B cell (primary cell): ENCODE measurements around the gene ARHGAP28. TPM values are rescaled to one million over a fixed set of nuclear protein-coding genes. Genes with fewer than 3 reads are reported as not detected.

Source experiments
- ATAC-seq: fragments of 200-7000 bp; cut with Tn5 transposase; one replicate; pipeline ENCODE4 v1.10.0; 2021; ENCODE audit warnings: low read depth, mild to moderate bottlenecking, moderate number of reproducible peaks, moderate library complexity
- CTCF ChIA-PET: fragments of 350-600 bp; sonication (Branson Sonifier 250); formaldehyde crosslinking; loops from one replicate; lab custom pipeline; 2021; ENCODE audit warnings: antibody characterized with exemption, inconsistent platforms; lab: Charles Lee
- POLR2A ChIA-PET: fragments of 350-600 bp; sonication (Branson Sonifier 250); formaldehyde crosslinking; loops from one replicate; lab custom pipeline; 2021; ENCODE audit warnings: antibody characterized with exemption; lab: Charles Lee
- DNase-seq: peaks from one replicate; pipeline ENCODE4 v3.0.0; 2013
- H2AFZ ChIP-seq: 2 replicates; pipeline ENCODE4 v1.6.1; 2012; ENCODE audit warnings: mild to moderate bottlenecking, low read depth, low read length; ENCODE audit not compliant: insufficient read depth, poor library complexity, severe bottlenecking
- H3K27ac ChIP-seq, 2 donors: 1 replicate in 1 of 2; 2 replicates in 1 of 2; pipeline ENCODE4 v1.5.1; 2012 to 2013; ENCODE audit warnings: low read length in 2 of 2, mild to moderate bottlenecking in 2 of 2, moderate library complexity in 1 of 2
- H3K27me3 ChIP-seq, 4 experiments: fragments of 200-600 bp in 1 of 4; sonication (generic) in 1 of 4; replicated peaks in 1 of 4; 1 replicate in 2 of 4; 2 replicates in 2 of 4; pipeline versions ENCODE4 v1.6.1 to v1.7.0; 2013 to 2016; ENCODE audit warnings: low read length in 3 of 4, mild to moderate bottlenecking in 2 of 4, mixed read lengths in 1 of 4, moderate library complexity in 1 of 4; ENCODE audit not compliant: insufficient read depth in 4 of 4, control insufficient read depth in 3 of 4; ENCODE audit errors: control extremely low read depth in 1 of 4
- H3K36me3 ChIP-seq, 2 experiments: replicated peaks in 1 of 2; 1 replicate in 1 of 2; 2 replicates in 1 of 2; pipeline versions ENCODE4 v1.6.1 to v1.7.1; 2013; ENCODE audit warnings: low read length in 1 of 2; ENCODE audit not compliant: insufficient read depth in 2 of 2, control insufficient read depth in 1 of 2; ENCODE audit errors: control extremely low read depth in 1 of 2, extremely low read depth in 1 of 2
- H3K4me1 ChIP-seq, 2 donors: fragments of 200-600 bp in 1 of 2; sonication (generic) in 1 of 2; 1 replicate in 1 of 2; 2 replicates in 1 of 2; pipeline versions ENCODE4 v1.5.1 to v1.6.1; 2013 to 2017; ENCODE audit warnings: low read length in 2 of 2; ENCODE audit not compliant: control insufficient read depth in 2 of 2, insufficient read depth in 2 of 2
- H3K4me2 ChIP-seq: replicated peaks from 2 replicates; pipeline ENCODE3; 2012; ENCODE audit warnings: mild to moderate bottlenecking, low read depth, low read length; ENCODE audit not compliant: poor library complexity, severe bottlenecking
- H3K4me3 ChIP-seq, 5 experiments: fragments of 200-600 bp in 1 of 5; sonication (generic) in 1 of 5; 1 replicate in 3 of 5; 2 replicates in 2 of 5; pipeline versions ENCODE4 v1.5.1 to v1.7.0; 2011 to 2016; ENCODE audit warnings: low read length in 4 of 5, mild to moderate bottlenecking in 4 of 5, low read depth in 2 of 5, control low read depth in 1 of 5, moderate library complexity in 1 of 5; ENCODE audit not compliant: insufficient read depth in 1 of 5; ENCODE audit errors: control extremely low read depth in 1 of 5, extremely low read depth in 1 of 5
- H3K79me2 ChIP-seq: fragments of 200-600 bp; sonication (generic); one replicate; pipeline ENCODE4 v1.6.0; 2016; ENCODE audit warnings: low read length; ENCODE audit not compliant: control insufficient read depth, insufficient read depth
- H3K9ac ChIP-seq: fragments of 200-600 bp; sonication (generic); 2 replicates; pipeline ENCODE4 v1.6.1; 2017; ENCODE audit warnings: mild to moderate bottlenecking, low read length, moderate library complexity
- H3K9me3 ChIP-seq, 3 donors: one replicate each; pipeline versions ENCODE4 v1.6.1 to v1.7.1; 2013; ENCODE audit warnings: low read length in 2 of 3; ENCODE audit not compliant: control insufficient read depth in 2 of 3, insufficient read depth in 1 of 3; ENCODE audit errors: control extremely low read depth in 1 of 3
- H4K20me1 ChIP-seq: 2 replicates; pipeline ENCODE4 v1.6.0; 2012; ENCODE audit warnings: mild to moderate bottlenecking, low read length; ENCODE audit not compliant: insufficient read depth, control insufficient read depth, poor library complexity, severe bottlenecking
- H3K27ac Mint-ChIP-seq: one replicate; pipeline ENCODE4 v1.8.0; 2021; ENCODE audit warnings: mixed read lengths
- H3K27me3 Mint-ChIP-seq: one replicate; pipeline ENCODE4 v1.8.0; 2021; ENCODE audit warnings: mixed read lengths
- H3K4me1 Mint-ChIP-seq: one replicate; pipeline ENCODE4 v1.8.0; 2021; ENCODE audit warnings: mixed read lengths
- H3K4me3 Mint-ChIP-seq: one replicate; pipeline ENCODE4 v1.8.0; 2021; ENCODE audit warnings: mixed read lengths
- H3K9me3 Mint-ChIP-seq: one replicate; pipeline ENCODE4 v1.8.0; 2022; ENCODE audit warnings: mixed read lengths; ENCODE audit not compliant: insufficient read depth
- CTCF ChIP-seq: fragments of 200-600 bp; IDR thresholded peaks from one replicate; pipeline ENCODE4 v1.8.0; 2022; ENCODE audit warnings: antibody characterized with exemption, mild to moderate bottlenecking
- EZH2 ChIP-seq: IDR thresholded peaks from 2 replicates; pipeline ENCODE4 v1.6.1; 2012; ENCODE audit warnings: borderline replicate concordance, low read depth, mild to moderate bottlenecking, moderate library complexity, low read length; ENCODE audit not compliant: insufficient read depth, poor library complexity, severe bottlenecking
- WGBS: methylation state at CpG from one replicate; pipeline ENCODE4 v1.1.5; 2013; ENCODE audit warnings: missing lambda C conversion rate; ENCODE audit not compliant: insufficient coverage; 5-methylcytosine and 5-hydroxymethylcytosine counted together
- intact Hi-C: fragments of 100-400 bp; cut with micrococcal nuclease; formaldehyde crosslinking; loops from one replicate; pipeline ENCODE4 v1.10.0; 2022
- polyA plus RNA-seq: library from polyadenylated mRNA; depleted of rRNA; stranded (reverse); fragments of >200 nt; gene quantifications from 2 replicates; pipeline ENCODE4 v1.2.3, GENCODE V29; 2012
- total RNA-seq, 2 donors: library from RNA; stranded (reverse); fragments of 120-200 nt in 1 of 2; gene quantifications; 1 replicate in 1 of 2; 2 replicates in 1 of 2; pipeline versions ENCODE4 v1.2.3 to v1.2.4, GENCODE V29; 2013 to 2022

ARHGAP28 gene
- total and polyA plus RNA-seq, 2 donors (not counting 1 experiment from before 2014, with no cell fraction given) = not detected

- H3K4me3 Mint-ChIP-seq = no peak overlapping the region
- ATAC-seq = no peak
- Histone ChIP-seq H2AFZ (no peak overlapping the region), H3K9ac (no peak overlapping the region), H3K27ac (no peak overlapping the region), H4K20me1 (no peaks in the 10 kb centered on the region), H3K4me3 (no peak overlapping the region), H3K79me2 (no peaks in the 10 kb centered on the region), H3K36me3 (no peaks in the 10 kb centered on the region), H3K27me3 (peaks cover 0 to 7% (median 5%) of the 10 kb centered on the region in 4 experiments), H3K4me2 (no peak overlapping the region), H3K9me3 (peaks cover 0 to 6% (median 0%) of the 10 kb centered on the region in 3 donors), H3K4me1 (no peaks in the 10 kb centered on the region)
- no peak overlapping the region for H3K27ac Mint-ChIP-seq
- WGBS = 90% methylated on average over 4 of the region's 6 CpGs
- TF ChIP-seq CTCF (no peak), EZH2 (no peak)
- ChIA-PET CTCF (no interaction called here), POLR2A (no interaction called here)
- no peak for DNase-seq
- peaks cover 10% of the 10 kb centered on the region for H3K4me1 Mint-ChIP-seq
- intact Hi-C loops = no loop called here
- H3K27me3 Mint-ChIP-seq = peaks cover 36% of the 10 kb centered on the region
- H3K9me3 Mint-ChIP-seq = peaks cover 2% of the 10 kb centered on the region
These were observed 1.7 kb downstream of the ARHGAP28 start for GRCh38 chr18:6731222-6731596.

DNA sequence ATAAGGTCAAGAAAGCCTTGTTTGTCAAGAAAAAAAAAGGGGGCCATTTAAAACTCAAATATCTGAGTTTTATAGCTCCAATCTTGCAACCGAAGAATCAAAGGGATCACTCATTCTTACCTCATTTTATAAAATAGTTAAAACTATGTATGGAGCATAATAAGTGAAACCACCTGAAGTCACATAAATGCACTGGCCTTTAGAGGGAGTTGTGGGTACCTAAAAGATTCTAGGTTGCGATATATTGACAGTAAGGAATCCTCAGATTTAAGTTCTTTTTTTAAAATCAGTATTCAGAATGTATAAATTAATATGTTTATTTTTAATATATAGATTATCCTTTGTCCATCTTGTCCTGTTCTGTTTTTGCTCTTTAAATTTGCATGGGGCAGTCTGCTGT lies 3.4 kb downstream of the ARHGAP28 start:
- H3K27ac Mint-ChIP-seq = no peak overlapping the region
- H3K4me3 ChIP-seq = no peak overlapping the region
- no peak for ATAC-seq
- TF ChIP-seq CTCF = no peak
- TF ChIP-seq EZH2 = no peak
- intact Hi-C loops = no loop called here
- no peak overlapping the region for H3K9ac ChIP-seq
- no peaks in the 10 kb centered on the region for H3K79me2 ChIP-seq
- POLR2A ChIA-PET = no interaction called here
- H3K4me1 Mint-ChIP-seq = peaks cover 10% of the 10 kb centered on the region
- H3K27me3 Mint-ChIP-seq = peaks cover 26% of the 10 kb centered on the region
- no peak overlapping the region for H3K27ac ChIP-seq
- no peak overlapping the region for H3K4me2 ChIP-seq
- H3K36me3 ChIP-seq = no peaks in the 10 kb centered on the region
- H3K4me1 ChIP-seq = no peaks in the 10 kb centered on the region
- DNase-seq = no peak
- H3K9me3 Mint-ChIP-seq = peaks cover 2% of the 10 kb centered on the region
- H3K9me3 ChIP-seq = peaks cover 0 to 6% (median 0%) of the 10 kb centered on the region in 3 donors
- H3K4me3 Mint-ChIP-seq = no peak overlapping the region
- H2AFZ ChIP-seq = no peak overlapping the region
- peaks cover 0 to 7% (median 5%) of the 10 kb centered on the region in 4 experiments for H3K27me3 ChIP-seq
- CTCF ChIA-PET = no interaction called here
- WGBS = no CpG with 5 or more reads among the region's 2 CpGs
- no peaks in the 10 kb centered on the region for H4K20me1 ChIP-seq
